ENCODE data around the gene SHTN1. TPM values are rescaled to one million over a fixed set of nuclear protein-coding genes. Genes with fewer than 3 reads are reported as not detected.

The SHTN1 gene
- total and polyA plus RNA-seq, 10 of the 15 experiments (the other 5 are each of a cell fraction or from before 2014, with no cell fraction given), result 0.79 to 4.0 (median 2.0) TPM

GRCh38 chr10:116875897-116876296 is 129.1 kb downstream of the SHTN1 start:
- ChIA-PET SMC1A (ENCODE audit: uncharacterized antibody, unreplicated experiment) (interaction anchor here (0.9 kb wide), 1 partner anchor 60 kb away, joined by 3 read pairs; no protein-coding TSS in a partner anchor), POLR2A (no interaction called here)
- 33% methylated on average over 2 of the region's 2 CpGs for WGBS (ENCODE audit: insufficient coverage, insufficient replicate concordance, low lambda C conversion rate, missing lambda C conversion rate)

More at GRCh38 chr10:116875897-116876296, 129.1 kb downstream of the SHTN1 start:
- FAIRE-seq (no peak), ATAC-seq (no peak), DNase-seq (ENCODE audit: low read depth, low spot score) (no peak)
- Histone ChIP-seq H3K36me3 (ENCODE audit: control insufficient read depth in 2 of 2, insufficient read depth in 2 of 2, low read length in 1 of 2) (no peaks in the 10 kb centered on the region), H3K4me3 (no peak overlapping the region), H3K9me3 (replicated peaks; ENCODE audit: control insufficient read depth, insufficient read depth, low read length) (no peaks in the 10 kb centered on the region), H3K4me2 (ENCODE audit: control insufficient read depth, insufficient read depth) (no peak overlapping the region), H4K20me1 (ENCODE audit: control insufficient read depth, insufficient read depth) (no peaks in the 10 kb centered on the region), H3K4me1 (ENCODE audit: control insufficient read depth, insufficient read depth, low read length) (no peaks in the 10 kb centered on the region), H3K79me2 (ENCODE audit: control insufficient read depth, insufficient read depth, low read length) (no peaks in the 10 kb centered on the region), H2AFZ (ENCODE audit: control insufficient read depth, low read depth, low read length) (no peak overlapping the region), H3K9ac (ENCODE audit: control insufficient read depth, insufficient read depth, low read length) (no peak overlapping the region), H3K27ac (ENCODE audit: control insufficient read depth, insufficient read depth) (no peak overlapping the region), H3K27me3 (replicated peaks in 1 of 2; ENCODE audit: control insufficient read depth in 2 of 2, insufficient read depth in 2 of 2, low read length in 1 of 2) (no peaks in the 10 kb centered on the region)
- TF ChIP-seq BRCA1 (IDR thresholded peaks at IDR 0.05; ENCODE audit: low read depth, low read length), result no peak
- TF ChIP-seq CBX5 (IDR thresholded peaks at IDR 0.05; ENCODE audit: low read depth), result no peak
- no peak for TF ChIP-seq ZNF24 (IDR thresholded peaks at IDR 0.05)
- TF ChIP-seq ZBTB33 (IDR thresholded peaks at IDR 0.05), result no peak
- no peak for TF ChIP-seq POLR2A (IDR thresholded peaks at IDR 0.05; ENCODE audit: low read depth, low read length)
- TF ChIP-seq TBL1XR1 (IDR thresholded peaks at IDR 0.05; ENCODE audit: low read depth, low read length), result no peak
- TF ChIP-seq DPF2 (IDR thresholded peaks at IDR 0.05), result no peak
- no peak for TF ChIP-seq CUX1 (IDR thresholded peaks at IDR 0.05; ENCODE audit: insufficient replicate concordance, low read depth, low read length)
- no peak for TF ChIP-seq SMC3 (IDR thresholded peaks at IDR 0.05; ENCODE audit: borderline replicate concordance, low read length)
- no peak for TF ChIP-seq MTA3 (IDR thresholded peaks at IDR 0.05; ENCODE audit: borderline replicate concordance, low read length)
- no peak for TF ChIP-seq PAX8 (IDR thresholded peaks at IDR 0.05)
- TF ChIP-seq STAT3 (IDR thresholded peaks at IDR 0.05; ENCODE audit: low read depth, low read length), result no peak
- no peak for TF ChIP-seq NRF1 (conservative IDR thresholded peaks at IDR 0.05; ENCODE audit: low read depth, low read length)
- TF ChIP-seq ZBED1 (IDR thresholded peaks at IDR 0.05; ENCODE audit: borderline replicate concordance), result no peak
- ChIA-PET RAD21 (ENCODE audit: unreplicated experiment) (interaction anchor here (1.5 kb wide), 1 partner anchor 299 kb away, joined by 3 read pairs; no protein-coding TSS in a partner anchor), CTCF (interaction anchor here (1.1 kb wide), 1 partner anchor 79 kb away, joined by 3 read pairs; no protein-coding TSS in a partner anchor)
- BruUV-seq (replicated peaks), result no TSS peak
- intact Hi-C loops (cut with micrococcal nuclease; ENCODE audit: unreplicated experiment) (no loop called here), in situ Hi-C loops (cut with MboI) (no loop called here)

Measured in GM12878 (cell line).